ENCODE data around the gene SLC34A1. TPM values are rescaled to one million over a fixed set of nuclear protein-coding genes. Genes with fewer than 3 reads are reported as not detected.
A peak's percentile ranks its signal among the peaks of the same experiment; 100 is the strongest.

SLC34A1 gene
- total and polyA plus RNA-seq, 2 donors (not counting 1 experiment from before 2014, with no cell fraction given), result 0.06 TPM; not detected in 1

DNA sequence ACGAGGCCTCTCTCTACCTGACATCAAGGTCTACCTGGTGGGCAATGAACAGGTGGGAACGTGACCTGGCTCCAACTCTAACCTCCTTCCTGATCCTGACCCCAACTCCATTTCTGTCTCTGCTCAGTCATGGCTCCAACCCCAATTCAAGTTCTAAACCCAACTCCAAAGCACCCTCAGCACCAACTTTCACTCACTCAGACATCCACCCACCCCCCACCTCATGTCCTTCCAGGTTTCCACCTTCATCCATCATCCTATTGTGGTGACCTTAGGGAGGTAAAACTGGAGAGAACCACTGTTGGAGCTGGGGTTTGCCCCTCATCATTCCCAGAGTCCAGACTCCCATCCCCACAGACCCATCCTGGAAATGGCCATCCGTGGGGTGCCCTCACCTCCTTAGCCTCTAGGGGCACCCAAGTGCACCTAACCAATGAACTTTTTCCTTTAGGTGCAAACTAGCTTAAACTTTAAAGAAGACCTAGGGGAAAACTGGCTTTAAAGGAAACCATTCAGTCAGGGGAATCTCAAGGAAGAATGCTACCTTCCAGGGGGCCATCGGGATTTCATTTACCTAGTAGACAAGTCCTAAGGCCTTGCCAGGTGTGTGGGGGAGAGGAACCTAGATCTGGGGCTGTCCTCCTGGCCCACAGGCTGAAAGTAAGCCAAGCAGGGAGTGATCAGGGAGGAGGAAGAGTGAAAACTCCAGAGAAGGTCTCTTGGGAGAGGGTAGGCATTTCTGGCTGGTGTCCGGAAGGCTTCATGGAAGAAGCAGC is 15.2 kb upstream of the SLC34A1 start:
- Histone ChIP-seq H3K27me3 (replicated peaks in 1 of 4; ENCODE audit: control extremely low read depth in 1 of 4, control insufficient read depth in 3 of 4, insufficient read depth in 4 of 4, low read length in 3 of 4) (no peaks in the 10 kb centered on the region), H3K4me3 (ENCODE audit: control extremely low read depth in 1 of 5, extremely low read depth in 1 of 5, insufficient read depth in 1 of 5, low read depth in 2 of 5, low read length in 4 of 5) (no peak overlapping the region), H3K4me2 (replicated peaks; ENCODE audit: low read depth, low read length, poor library complexity, severe bottlenecking) (peak overlapping the region; percentile 66), H3K9ac (ENCODE audit: low read length) (no peak overlapping the region), H3K79me2 (ENCODE audit: control insufficient read depth, insufficient read depth, low read length) (peaks cover 25% of the 10 kb centered on the region), H2AFZ (ENCODE audit: insufficient read depth, low read depth, low read length, poor library complexity, severe bottlenecking) (no peak overlapping the region), H3K27ac (ENCODE audit: low read length in 2 of 2) (no peak overlapping the region), H4K20me1 (ENCODE audit: control insufficient read depth, insufficient read depth, low read length, poor library complexity, severe bottlenecking) (peaks cover 79% of the 10 kb centered on the region), H3K36me3 (replicated peaks in 1 of 2; ENCODE audit: control extremely low read depth in 1 of 2, control insufficient read depth in 1 of 2, extremely low read depth in 1 of 2, insufficient read depth in 2 of 2, low read length in 1 of 2) (peaks cover 0 to 62% of the 10 kb centered on the region in 2 experiments), H3K9me3 (ENCODE audit: control extremely low read depth in 1 of 3, control insufficient read depth in 2 of 3, insufficient read depth in 1 of 3, low read length in 2 of 3) (no peaks in the 10 kb centered on the region), H3K4me1 (ENCODE audit: control insufficient read depth in 2 of 2, insufficient read depth in 2 of 2, low read length in 2 of 2) (peaks cover 35 to 46% of the 10 kb centered on the region in 2 donors)
- intact Hi-C loops (cut with micrococcal nuclease), result no loop called here
- ChIA-PET CTCF (interaction anchor here (0.6 to 5.5 kb wide), 14 partner anchors 8 to 102 kb away, joined by 3 to 60 read pairs (median 5); partner anchors contain the start of genes LMAN2 and RGS14), POLR2A (interaction anchor here (1.2 kb wide), 1 partner anchor 9 kb away, joined by 4 read pairs; no protein-coding TSS in a partner anchor)
- no peaks in the 10 kb centered on the region for H3K9me3 Mint-ChIP-seq (ENCODE audit: insufficient read depth)
- H3K4me1 Mint-ChIP-seq, result peaks cover 51% of the 10 kb centered on the region
- H3K27me3 Mint-ChIP-seq, result no peaks in the 10 kb centered on the region
- ATAC-seq (ENCODE audit: low read depth), result no peak
- peak overlapping the region; percentile 68 for H3K27ac Mint-ChIP-seq
- 80% methylated on average over 5 of the region's 5 CpGs for WGBS (ENCODE audit: insufficient coverage)
- H3K4me3 Mint-ChIP-seq, result peak overlapping the region; percentile 47
- TF ChIP-seq, protein P1, sequence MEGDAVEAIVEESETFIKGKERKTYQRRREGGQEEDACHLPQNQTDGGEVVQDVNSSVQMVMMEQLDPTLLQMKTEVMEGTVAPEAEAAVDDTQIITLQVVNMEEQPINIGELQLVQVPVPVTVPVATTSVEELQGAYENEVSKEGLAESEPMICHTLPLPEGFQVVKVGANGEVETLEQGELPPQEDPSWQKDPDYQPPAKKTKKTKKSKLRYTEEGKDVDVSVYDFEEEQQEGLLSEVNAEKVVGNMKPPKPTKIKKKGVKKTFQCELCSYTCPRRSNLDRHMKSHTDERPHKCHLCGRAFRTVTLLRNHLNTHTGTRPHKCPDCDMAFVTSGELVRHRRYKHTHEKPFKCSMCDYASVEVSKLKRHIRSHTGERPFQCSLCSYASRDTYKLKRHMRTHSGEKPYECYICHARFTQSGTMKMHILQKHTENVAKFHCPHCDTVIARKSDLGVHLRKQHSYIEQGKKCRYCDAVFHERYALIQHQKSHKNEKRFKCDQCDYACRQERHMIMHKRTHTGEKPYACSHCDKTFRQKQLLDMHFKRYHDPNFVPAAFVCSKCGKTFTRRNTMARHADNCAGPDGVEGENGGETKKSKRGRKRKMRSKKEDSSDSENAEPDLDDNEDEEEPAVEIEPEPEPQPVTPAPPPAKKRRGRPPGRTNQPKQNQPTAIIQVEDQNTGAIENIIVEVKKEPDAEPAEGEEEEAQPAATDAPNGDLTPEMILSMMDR (IDR thresholded peaks at IDR 0.05), result peak; percentile 79
- TF ChIP-seq EZH2 (IDR thresholded peaks at IDR 0.05; ENCODE audit: borderline replicate concordance, insufficient read depth, low read depth, low read length, poor library complexity, severe bottlenecking), result no peak
- DNase-seq, result peak; percentile 51
